ENCODE results near the gene MRPL49.

MRPL49 gene

GRCh38 chr11:65111744-65112545 is 10.2 kb upstream of the MRPL49 start, which contains the start of gene TM7SF2:
Gene TM7SF2, plus strand, starts transcription at chr11:65111872. Its CDS starts 144 bp downstream, at chr11:65112016.
- TF ChIP-seq ZFP30 (CRISPR knock-in tag; IDR thresholded peaks at IDR 0.05) (peak; percentile 38; the same call in 1 of the 2 replicates), ISL1 (CRISPR knock-in tag; IDR thresholded peaks at IDR 0.05) (no peak), ESRRG (CRISPR knock-in tag; IDR thresholded peaks at IDR 0.05) (0 out of 2 replicates have a peak, but pooled peaks have one; percentile 60)
- TF ChIP-seq, protein P1, sequence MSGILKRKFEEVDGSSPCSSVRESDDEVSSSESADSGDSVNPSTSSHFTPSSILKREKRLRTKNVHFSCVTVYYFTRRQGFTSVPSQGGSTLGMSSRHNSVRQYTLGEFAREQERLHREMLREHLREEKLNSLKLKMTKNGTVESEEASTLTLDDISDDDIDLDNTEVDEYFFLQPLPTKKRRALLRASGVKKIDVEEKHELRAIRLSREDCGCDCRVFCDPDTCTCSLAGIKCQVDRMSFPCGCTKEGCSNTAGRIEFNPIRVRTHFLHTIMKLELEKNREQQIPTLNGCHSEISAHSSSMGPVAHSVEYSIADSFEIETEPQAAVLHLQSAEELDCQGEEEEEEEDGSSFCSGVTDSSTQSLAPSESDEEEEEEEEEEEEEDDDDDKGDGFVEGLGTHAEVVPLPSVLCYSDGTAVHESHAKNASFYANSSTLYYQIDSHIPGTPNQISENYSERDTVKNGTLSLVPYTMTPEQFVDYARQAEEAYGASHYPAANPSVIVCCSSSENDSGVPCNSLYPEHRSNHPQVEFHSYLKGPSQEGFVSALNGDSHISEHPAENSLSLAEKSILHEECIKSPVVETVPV (CRISPR knock-in tag; IDR thresholded peaks at IDR 0.05) = 0 out of 2 replicates have a peak, but pooled peaks have one; percentile 24
- TF ChIP-seq, protein P2, sequence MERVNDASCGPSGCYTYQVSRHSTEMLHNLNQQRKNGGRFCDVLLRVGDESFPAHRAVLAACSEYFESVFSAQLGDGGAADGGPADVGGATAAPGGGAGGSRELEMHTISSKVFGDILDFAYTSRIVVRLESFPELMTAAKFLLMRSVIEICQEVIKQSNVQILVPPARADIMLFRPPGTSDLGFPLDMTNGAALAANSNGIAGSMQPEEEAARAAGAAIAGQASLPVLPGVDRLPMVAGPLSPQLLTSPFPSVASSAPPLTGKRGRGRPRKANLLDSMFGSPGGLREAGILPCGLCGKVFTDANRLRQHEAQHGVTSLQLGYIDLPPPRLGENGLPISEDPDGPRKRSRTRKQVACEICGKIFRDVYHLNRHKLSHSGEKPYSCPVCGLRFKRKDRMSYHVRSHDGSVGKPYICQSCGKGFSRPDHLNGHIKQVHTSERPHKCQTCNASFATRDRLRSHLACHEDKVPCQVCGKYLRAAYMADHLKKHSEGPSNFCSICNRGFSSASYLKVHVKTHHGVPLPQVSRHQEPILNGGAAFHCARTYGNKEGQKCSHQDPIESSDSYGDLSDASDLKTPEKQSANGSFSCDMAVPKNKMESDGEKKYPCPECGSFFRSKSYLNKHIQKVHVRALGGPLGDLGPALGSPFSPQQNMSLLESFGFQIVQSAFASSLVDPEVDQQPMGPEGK (CRISPR knock-in tag; IDR thresholded peaks at IDR 0.05; ENCODE audit: borderline replicate concordance) = peak; percentile 73; the same call in 1 of the 2 replicates

GRCh38 chr11:65112546-65113360 is 9.4 kb upstream of the MRPL49 start:
- ATAC-seq = peak; percentile 58
- TF ChIP-seq ZC3H10 (CRISPR knock-in tag; IDR thresholded peaks at IDR 0.05) (no peak), ZFP3 (CRISPR knock-in tag; IDR thresholded peaks at IDR 0.05) (no peak), CREB5 (CRISPR knock-in tag; IDR thresholded peaks at IDR 0.05; ENCODE audit: low read depth) (no peak), ZNF70 (CRISPR knock-in tag; IDR thresholded peaks at IDR 0.05) (no peak), TOX (CRISPR knock-in tag; IDR thresholded peaks at IDR 0.05; ENCODE audit: borderline replicate concordance) (no peak), ESRRG (CRISPR knock-in tag; IDR thresholded peaks at IDR 0.05) (peak; percentile 28; the same call in 1 of the 2 replicates), ZFP30 (CRISPR knock-in tag; IDR thresholded peaks at IDR 0.05) (no peak), ISL1 (CRISPR knock-in tag; IDR thresholded peaks at IDR 0.05) (no peak), OSR1 (CRISPR knock-in tag; IDR thresholded peaks at IDR 0.05) (no peak), ZNF8 (CRISPR knock-in tag; IDR thresholded peaks at IDR 0.05) (no peak), BACH2 (CRISPR knock-in tag; IDR thresholded peaks at IDR 0.05; ENCODE audit: borderline replicate concordance) (no peak), TCF4 (CRISPR knock-in tag; IDR thresholded peaks at IDR 0.05; ENCODE audit: borderline replicate concordance) (no peak)
- TF ChIP-seq, protein P3, sequence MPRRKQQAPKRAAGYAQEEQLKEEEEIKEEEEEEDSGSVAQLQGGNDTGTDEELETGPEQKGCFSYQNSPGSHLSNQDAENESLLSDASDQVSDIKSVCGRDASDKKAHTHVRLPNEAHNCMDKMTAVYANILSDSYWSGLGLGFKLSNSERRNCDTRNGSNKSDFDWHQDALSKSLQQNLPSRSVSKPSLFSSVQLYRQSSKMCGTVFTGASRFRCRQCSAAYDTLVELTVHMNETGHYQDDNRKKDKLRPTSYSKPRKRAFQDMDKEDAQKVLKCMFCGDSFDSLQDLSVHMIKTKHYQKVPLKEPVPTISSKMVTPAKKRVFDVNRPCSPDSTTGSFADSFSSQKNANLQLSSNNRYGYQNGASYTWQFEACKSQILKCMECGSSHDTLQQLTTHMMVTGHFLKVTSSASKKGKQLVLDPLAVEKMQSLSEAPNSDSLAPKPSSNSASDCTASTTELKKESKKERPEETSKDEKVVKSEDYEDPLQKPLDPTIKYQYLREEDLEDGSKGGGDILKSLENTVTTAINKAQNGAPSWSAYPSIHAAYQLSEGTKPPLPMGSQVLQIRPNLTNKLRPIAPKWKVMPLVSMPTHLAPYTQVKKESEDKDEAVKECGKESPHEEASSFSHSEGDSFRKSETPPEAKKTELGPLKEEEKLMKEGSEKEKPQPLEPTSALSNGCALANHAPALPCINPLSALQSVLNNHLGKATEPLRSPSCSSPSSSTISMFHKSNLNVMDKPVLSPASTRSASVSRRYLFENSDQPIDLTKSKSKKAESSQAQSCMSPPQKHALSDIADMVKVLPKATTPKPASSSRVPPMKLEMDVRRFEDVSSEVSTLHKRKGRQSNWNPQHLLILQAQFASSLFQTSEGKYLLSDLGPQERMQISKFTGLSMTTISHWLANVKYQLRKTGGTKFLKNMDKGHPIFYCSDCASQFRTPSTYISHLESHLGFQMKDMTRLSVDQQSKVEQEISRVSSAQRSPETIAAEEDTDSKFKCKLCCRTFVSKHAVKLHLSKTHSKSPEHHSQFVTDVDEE (CRISPR knock-in tag; IDR thresholded peaks at IDR 0.05) = 0 out of 2 replicates have a peak, but pooled peaks have one; percentile 23
- TF ChIP-seq, protein P2 (CRISPR knock-in tag; IDR thresholded peaks at IDR 0.05; ENCODE audit: borderline replicate concordance) = 0 out of 2 replicates have a peak, but pooled peaks have one; percentile 44

More at GRCh38 chr11:65111744-65112545, 10.2 kb upstream of the MRPL49 start, which contains the start of gene TM7SF2:
- ATAC-seq = peak; percentile 86

- TF ChIP-seq CREB5 (CRISPR knock-in tag; IDR thresholded peaks at IDR 0.05; ENCODE audit: low read depth) = no peak
- TF ChIP-seq SNAI2 (CRISPR knock-in tag; IDR thresholded peaks at IDR 0.05) = no peak
- TF ChIP-seq ZFP30 (CRISPR knock-in tag; IDR thresholded peaks at IDR 0.05) = no peak
- ATAC-seq = no peak
Measured at GRCh38 chr11:65113361-65113756, 8.8 kb upstream of the MRPL49 start.
